ENCODE measurements around the gene FBXO38. TPM values are rescaled to one million over a fixed set of nuclear protein-coding genes. Genes with fewer than 3 reads are reported as not detected.

Gene FBXO38
- total RNA-seq, 1 donor from 2014 or later: 32.9 TPM

DNA sequence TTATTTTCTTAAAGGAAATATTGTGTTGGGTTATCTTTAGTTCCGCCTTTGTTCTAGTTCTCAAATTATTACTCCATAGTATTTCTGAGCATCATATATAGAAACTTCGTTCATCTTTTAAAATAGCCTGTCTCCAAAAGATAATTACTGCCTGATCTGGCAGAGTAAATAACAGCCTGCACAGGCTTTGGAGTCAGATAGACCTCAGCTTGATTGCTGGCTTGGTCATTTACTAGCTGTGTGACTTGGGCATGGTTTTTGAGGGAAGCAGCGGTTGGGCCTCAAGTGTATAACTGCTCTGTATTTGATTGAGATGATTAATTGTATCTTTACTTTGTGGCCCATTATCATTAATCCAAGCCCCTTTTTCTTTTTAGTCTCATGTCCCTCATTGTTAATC is 50.1 kb downstream of the FBXO38 start:
- TF ChIP-seq, protein P1, sequence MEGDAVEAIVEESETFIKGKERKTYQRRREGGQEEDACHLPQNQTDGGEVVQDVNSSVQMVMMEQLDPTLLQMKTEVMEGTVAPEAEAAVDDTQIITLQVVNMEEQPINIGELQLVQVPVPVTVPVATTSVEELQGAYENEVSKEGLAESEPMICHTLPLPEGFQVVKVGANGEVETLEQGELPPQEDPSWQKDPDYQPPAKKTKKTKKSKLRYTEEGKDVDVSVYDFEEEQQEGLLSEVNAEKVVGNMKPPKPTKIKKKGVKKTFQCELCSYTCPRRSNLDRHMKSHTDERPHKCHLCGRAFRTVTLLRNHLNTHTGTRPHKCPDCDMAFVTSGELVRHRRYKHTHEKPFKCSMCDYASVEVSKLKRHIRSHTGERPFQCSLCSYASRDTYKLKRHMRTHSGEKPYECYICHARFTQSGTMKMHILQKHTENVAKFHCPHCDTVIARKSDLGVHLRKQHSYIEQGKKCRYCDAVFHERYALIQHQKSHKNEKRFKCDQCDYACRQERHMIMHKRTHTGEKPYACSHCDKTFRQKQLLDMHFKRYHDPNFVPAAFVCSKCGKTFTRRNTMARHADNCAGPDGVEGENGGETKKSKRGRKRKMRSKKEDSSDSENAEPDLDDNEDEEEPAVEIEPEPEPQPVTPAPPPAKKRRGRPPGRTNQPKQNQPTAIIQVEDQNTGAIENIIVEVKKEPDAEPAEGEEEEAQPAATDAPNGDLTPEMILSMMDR (IDR thresholded peaks at IDR 0.05; ENCODE audit: insufficient read depth, low read length, severe bottlenecking): no peak
- FAIRE-seq (no peak), DNase-seq (ENCODE audit: low read depth) (no peak)
- H3K27me3 ChIP-seq (ENCODE audit: control insufficient read depth, insufficient read depth, low read length): no peaks in the 10 kb centered on the region
- H3K4me3 ChIP-seq (ENCODE audit: low read depth, low read length): no peak overlapping the region
- no peaks in the 10 kb centered on the region for H3K36me3 ChIP-seq (ENCODE audit: control insufficient read depth, insufficient read depth, low read length)

DNA sequence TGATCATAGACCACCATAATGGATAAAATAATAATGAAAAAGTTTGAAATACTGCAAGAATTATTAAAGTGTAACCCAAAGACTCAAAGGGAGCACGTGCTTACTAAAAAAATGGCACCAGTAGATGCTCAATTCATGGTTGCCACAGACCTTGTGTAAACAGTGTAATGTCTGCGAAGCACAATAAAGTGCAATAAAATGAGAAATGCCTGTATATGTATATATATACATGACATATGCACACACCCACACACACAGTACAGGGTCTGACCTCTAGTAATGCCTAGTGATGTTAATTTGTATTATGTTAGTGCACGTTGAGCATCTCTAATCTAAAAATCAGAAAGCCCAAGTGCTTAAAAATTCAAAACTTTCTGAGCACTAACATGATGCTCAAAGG is 52.3 kb downstream of the FBXO38 start:
- Histone ChIP-seq H3K36me3 (ENCODE audit: control insufficient read depth, insufficient read depth, low read length) (peaks cover 2% of the 10 kb centered on the region), H3K4me3 (ENCODE audit: low read depth, low read length) (no peak overlapping the region), H3K27me3 (ENCODE audit: control insufficient read depth, insufficient read depth, low read length) (no peaks in the 10 kb centered on the region)
- no peak for FAIRE-seq
- TF ChIP-seq, protein P1 (IDR thresholded peaks at IDR 0.05; ENCODE audit: insufficient read depth, low read length, severe bottlenecking): no peak
- no peak for DNase-seq (ENCODE audit: low read depth)

DNA sequence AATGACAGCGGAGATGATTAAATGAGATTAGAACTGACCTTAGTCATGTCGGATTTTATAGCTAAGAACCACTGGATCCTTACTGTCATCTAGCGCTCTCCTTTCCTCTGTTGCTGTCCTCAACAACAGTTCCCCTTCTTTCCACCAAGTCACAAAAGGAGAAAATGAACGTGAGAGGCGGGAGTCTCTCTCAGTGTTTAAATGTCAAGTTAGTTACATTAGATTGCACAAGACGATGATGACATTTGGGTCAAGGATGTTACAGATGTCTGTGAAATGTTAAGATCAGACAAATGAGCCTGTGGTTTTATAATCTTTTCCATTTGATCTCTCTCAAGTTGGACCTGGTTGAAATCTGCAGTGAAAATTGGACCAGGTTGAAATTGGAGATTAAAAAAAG is 53.5 kb downstream of the FBXO38 start:
- peaks cover 3% of the 10 kb centered on the region for H3K36me3 ChIP-seq (ENCODE audit: control insufficient read depth, insufficient read depth, low read length)
- TF ChIP-seq, protein P1 (IDR thresholded peaks at IDR 0.05; ENCODE audit: insufficient read depth, low read length, severe bottlenecking): no peak

DNA sequence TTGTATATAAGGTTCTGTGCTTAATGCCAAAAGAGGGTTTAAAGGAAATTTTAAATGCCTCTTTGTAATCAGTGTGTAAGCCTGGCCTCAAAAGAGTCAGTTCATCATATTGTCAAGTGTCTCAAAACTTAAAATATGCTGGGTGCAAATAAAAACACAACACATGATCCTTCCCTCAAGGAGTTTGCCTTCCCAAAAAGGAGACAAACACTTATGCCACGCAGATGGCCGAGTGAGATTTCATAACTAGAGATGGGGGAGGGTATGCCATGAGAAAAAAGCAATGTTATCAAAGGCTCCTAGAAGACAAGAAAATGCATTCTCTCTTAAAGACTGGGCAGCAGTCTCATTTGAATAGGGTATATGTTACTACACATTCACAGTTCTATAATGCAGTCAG is 55.2 kb downstream of the FBXO38 start:
- no peak overlapping the region for H3K4me3 ChIP-seq (ENCODE audit: low read depth, low read length)
- FAIRE-seq (no peak), DNase-seq (ENCODE audit: low read depth) (no peak)
- TF ChIP-seq, protein P1 (IDR thresholded peaks at IDR 0.05; ENCODE audit: insufficient read depth, low read length, severe bottlenecking): no peak
- H3K27me3 ChIP-seq (ENCODE audit: control insufficient read depth, insufficient read depth, low read length): no peaks in the 10 kb centered on the region
- H3K36me3 ChIP-seq (ENCODE audit: control insufficient read depth, insufficient read depth, low read length): peaks cover 3% of the 10 kb centered on the region

More for the DNA sequence above, 53.5 kb downstream of the FBXO38 start:
- Histone ChIP-seq H3K27me3 (ENCODE audit: control insufficient read depth, insufficient read depth, low read length) (no peaks in the 10 kb centered on the region), H3K4me3 (ENCODE audit: low read depth, low read length) (no peak overlapping the region)
- DNase-seq (ENCODE audit: low read depth): no peak
- FAIRE-seq: no peak

DNA sequence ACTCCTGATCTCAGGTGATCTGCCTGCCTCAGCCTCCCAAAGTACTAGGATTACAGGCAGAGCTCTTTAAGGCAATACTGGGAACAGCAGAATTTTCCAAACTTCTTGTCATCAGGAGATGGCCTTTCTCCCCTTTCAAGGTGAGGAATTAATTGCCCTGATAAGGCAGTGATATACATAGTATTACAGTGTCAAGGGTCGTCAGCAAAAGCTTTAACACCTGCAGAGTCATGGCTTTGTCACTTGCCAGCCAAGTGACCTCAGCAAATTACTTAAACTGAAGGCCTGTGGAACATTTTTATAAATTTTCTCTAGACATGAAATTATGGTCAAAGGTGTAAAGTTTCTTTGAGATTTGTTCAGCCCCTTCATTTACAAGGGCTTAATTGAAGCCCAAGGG is 59.5 kb downstream of the FBXO38 start:
- FAIRE-seq: no peak
- Histone ChIP-seq H3K27me3 (ENCODE audit: control insufficient read depth, insufficient read depth, low read length) (no peaks in the 10 kb centered on the region), H3K36me3 (ENCODE audit: control insufficient read depth, insufficient read depth, low read length) (peaks cover 3% of the 10 kb centered on the region), H3K4me3 (ENCODE audit: low read depth, low read length) (no peak overlapping the region)
- TF ChIP-seq, protein P1 (IDR thresholded peaks at IDR 0.05; ENCODE audit: insufficient read depth, low read length, severe bottlenecking): no peak
- no peak for DNase-seq (ENCODE audit: low read depth)

DNA sequence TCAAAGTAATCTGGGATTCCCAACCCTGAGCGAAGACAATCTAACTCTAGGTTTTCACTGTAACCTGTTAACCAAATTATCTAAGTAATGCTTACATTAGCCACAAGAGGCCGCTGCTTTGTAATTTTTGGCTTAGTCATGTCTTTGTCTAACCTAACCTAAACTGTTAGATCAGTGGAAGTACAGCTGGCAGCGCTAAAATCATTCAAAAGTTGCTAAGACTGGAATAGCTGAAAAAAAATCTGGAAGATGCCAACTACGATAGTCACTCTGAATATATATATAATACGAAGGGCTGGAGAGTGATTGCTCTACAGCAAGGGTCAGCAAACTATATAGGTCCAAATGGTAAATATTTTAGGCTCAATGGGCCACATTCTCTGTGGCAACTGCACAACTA is 60.2 kb downstream of the FBXO38 start:
- peaks cover 3% of the 10 kb centered on the region for H3K36me3 ChIP-seq (ENCODE audit: control insufficient read depth, insufficient read depth, low read length)
- no peak overlapping the region for H3K4me3 ChIP-seq (ENCODE audit: low read depth, low read length)
- H3K27me3 ChIP-seq (ENCODE audit: control insufficient read depth, insufficient read depth, low read length): no peaks in the 10 kb centered on the region
- FAIRE-seq (no peak), DNase-seq (ENCODE audit: low read depth) (peak; percentile 68)
- TF ChIP-seq, protein P1 (IDR thresholded peaks at IDR 0.05; ENCODE audit: insufficient read depth, low read length, severe bottlenecking): peak; percentile 49

All from bronchial epithelial cell (primary cell).